Measurements from ENCODE around the gene PARN.

DNA sequence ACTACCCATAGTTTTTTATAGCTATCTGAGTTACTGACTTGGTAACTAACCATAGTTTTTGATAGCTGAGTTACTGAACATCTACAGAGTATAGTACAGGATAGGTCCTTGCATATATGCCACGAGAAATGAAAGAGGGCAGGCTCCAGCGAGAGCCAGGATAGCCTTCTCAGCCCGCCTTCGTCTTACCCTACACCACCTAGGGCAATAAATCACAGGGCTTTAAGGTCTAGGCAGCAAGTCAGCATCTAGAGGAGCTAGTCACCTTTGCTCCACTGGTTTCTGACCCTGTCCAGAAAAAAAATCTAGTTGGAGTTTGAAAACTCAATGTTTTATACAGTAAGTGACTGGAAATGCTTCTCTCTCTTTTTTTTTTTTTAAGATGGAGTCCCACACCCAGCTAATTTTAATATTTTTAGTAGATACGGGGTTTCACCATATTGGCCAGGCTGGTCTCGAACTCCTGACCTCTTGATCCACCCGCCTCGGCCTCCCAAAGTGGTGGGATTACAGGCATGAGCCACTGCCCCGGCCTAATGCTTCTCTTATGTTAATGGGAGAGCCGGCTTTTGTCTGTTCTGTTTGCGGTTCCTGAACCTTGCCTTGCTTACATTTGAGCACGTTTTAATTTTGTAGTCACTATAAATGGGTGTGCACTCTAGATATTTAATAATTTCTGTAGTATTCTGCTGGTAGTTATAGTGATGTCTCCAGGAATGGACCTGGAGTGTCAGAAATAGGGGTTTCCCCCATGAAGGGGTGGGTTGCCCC is 5.5 kb upstream of the PARN start:
- TF ChIP-seq ZNF221 (tag by site-specific recombination; IDR thresholded peaks at IDR 0.05; ENCODE audit: borderline replicate concordance) = no peak
- no peak for TF ChIP-seq SALL2 (tag by site-specific recombination; IDR thresholded peaks at IDR 0.05; ENCODE audit: borderline replicate concordance)
- TF ChIP-seq, protein P1, sequence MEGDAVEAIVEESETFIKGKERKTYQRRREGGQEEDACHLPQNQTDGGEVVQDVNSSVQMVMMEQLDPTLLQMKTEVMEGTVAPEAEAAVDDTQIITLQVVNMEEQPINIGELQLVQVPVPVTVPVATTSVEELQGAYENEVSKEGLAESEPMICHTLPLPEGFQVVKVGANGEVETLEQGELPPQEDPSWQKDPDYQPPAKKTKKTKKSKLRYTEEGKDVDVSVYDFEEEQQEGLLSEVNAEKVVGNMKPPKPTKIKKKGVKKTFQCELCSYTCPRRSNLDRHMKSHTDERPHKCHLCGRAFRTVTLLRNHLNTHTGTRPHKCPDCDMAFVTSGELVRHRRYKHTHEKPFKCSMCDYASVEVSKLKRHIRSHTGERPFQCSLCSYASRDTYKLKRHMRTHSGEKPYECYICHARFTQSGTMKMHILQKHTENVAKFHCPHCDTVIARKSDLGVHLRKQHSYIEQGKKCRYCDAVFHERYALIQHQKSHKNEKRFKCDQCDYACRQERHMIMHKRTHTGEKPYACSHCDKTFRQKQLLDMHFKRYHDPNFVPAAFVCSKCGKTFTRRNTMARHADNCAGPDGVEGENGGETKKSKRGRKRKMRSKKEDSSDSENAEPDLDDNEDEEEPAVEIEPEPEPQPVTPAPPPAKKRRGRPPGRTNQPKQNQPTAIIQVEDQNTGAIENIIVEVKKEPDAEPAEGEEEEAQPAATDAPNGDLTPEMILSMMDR (tag by site-specific recombination; IDR thresholded peaks at IDR 0.05) = no peak
- TF ChIP-seq, protein P2, sequence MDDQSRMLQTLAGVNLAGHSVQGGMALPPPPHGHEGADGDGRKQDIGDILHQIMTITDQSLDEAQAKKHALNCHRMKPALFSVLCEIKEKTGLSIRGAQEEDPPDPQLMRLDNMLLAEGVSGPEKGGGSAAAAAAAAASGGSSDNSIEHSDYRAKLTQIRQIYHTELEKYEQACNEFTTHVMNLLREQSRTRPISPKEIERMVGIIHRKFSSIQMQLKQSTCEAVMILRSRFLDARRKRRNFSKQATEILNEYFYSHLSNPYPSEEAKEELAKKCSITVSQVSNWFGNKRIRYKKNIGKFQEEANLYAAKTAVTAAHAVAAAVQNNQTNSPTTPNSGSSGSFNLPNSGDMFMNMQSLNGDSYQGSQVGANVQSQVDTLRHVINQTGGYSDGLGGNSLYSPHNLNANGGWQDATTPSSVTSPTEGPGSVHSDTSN (CRISPR knock-in tag; IDR thresholded peaks at IDR 0.05) = no peak
- no peak for TF ChIP-seq ZNF157 (tag by site-specific recombination; IDR thresholded peaks at IDR 0.05)
- TF ChIP-seq, protein P3, sequence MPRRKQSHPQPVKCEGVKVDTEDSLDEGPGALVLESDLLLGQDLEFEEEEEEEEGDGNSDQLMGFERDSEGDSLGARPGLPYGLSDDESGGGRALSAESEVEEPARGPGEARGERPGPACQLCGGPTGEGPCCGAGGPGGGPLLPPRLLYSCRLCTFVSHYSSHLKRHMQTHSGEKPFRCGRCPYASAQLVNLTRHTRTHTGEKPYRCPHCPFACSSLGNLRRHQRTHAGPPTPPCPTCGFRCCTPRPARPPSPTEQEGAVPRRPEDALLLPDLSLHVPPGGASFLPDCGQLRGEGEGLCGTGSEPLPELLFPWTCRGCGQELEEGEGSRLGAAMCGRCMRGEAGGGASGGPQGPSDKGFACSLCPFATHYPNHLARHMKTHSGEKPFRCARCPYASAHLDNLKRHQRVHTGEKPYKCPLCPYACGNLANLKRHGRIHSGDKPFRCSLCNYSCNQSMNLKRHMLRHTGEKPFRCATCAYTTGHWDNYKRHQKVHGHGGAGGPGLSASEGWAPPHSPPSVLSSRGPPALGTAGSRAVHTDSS (tag by site-specific recombination; IDR thresholded peaks at IDR 0.05) = no peak
- TF ChIP-seq ZNF501 (tag by site-specific recombination; IDR thresholded peaks at IDR 0.05) = no peak
- TF ChIP-seq KLF16 (tag by site-specific recombination; IDR thresholded peaks at IDR 0.05) = no peak
- TF ChIP-seq, protein P4, sequence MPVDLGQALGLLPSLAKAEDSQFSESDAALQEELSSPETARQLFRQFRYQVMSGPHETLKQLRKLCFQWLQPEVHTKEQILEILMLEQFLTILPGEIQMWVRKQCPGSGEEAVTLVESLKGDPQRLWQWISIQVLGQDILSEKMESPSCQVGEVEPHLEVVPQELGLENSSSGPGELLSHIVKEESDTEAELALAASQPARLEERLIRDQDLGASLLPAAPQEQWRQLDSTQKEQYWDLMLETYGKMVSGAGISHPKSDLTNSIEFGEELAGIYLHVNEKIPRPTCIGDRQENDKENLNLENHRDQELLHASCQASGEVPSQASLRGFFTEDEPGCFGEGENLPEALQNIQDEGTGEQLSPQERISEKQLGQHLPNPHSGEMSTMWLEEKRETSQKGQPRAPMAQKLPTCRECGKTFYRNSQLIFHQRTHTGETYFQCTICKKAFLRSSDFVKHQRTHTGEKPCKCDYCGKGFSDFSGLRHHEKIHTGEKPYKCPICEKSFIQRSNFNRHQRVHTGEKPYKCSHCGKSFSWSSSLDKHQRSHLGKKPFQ (tag by site-specific recombination; IDR thresholded peaks at IDR 0.05) = no peak
- no peak for TF ChIP-seq ZNF202 (tag by site-specific recombination; IDR thresholded peaks at IDR 0.05; ENCODE audit: borderline replicate concordance)
- no peak for TF ChIP-seq BCL11A (tag by site-specific recombination; IDR thresholded peaks at IDR 0.05; ENCODE audit: low read depth)

Measured in HEK293 (cell line).